Measurements from ENCODE around the gene GRK1.

GRK1 gene

DNA sequence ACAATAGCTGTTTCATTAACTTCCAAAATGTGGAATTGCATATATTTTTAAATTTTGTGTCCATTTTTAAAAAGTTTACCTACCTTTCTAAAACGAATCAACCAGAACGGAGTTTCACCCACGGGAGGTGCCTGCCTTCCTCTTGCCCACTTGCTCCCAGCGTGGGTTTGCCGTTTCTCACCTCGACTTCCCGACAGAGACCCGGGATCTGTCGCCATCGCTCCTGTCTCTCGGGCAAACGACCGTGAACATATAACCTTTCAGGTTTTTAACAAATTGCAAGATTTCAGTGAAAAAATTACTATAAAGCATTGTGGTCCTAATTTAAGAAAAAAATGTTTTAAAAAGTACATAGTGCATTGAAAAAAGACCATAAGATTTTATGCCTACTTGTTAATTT, 96.2 kb downstream of the GRK1 start:
- no peak for DNase-seq

DNA sequence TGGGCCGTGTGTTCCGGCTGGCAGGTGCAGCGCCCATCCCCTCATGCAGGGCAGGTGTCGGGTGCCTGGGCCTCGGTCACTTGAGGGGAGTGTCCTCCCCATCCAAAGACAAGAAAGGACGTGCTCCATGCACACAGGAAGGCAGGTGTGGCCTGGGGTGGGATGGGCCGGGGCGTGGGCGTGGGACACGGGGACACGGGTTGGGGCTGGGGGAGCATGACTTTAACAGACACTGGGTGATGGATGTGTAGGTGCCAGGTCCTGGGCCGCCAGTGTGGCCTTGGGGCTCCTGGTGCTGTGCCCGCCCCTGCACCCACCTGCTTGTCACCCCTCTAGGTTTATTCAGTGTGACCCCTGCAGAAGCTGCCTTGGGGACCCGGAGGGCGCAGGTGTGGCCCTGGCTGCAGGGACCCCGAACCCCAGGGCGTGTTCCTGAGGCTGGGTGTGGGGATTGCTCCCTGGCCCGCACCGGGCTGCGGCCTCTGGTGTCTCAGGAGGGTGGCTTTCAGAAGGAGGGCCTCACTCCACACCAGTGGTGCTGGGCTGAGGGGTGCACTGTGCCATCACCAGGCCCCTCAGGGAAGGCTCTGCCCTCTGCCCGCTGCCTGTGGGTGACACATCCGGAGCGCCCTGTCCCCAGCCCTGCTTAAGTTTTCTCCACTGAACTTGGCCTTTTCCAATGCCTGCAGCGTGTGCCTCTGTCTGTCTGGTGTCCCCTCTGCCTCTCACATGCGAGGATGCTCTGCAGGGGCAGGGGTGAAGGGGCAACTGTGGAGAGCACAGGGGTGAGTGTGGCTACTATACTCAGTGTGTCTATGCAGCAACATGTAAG, 97.2 kb downstream of the GRK1 start:
- no peak for DNase-seq

DNA sequence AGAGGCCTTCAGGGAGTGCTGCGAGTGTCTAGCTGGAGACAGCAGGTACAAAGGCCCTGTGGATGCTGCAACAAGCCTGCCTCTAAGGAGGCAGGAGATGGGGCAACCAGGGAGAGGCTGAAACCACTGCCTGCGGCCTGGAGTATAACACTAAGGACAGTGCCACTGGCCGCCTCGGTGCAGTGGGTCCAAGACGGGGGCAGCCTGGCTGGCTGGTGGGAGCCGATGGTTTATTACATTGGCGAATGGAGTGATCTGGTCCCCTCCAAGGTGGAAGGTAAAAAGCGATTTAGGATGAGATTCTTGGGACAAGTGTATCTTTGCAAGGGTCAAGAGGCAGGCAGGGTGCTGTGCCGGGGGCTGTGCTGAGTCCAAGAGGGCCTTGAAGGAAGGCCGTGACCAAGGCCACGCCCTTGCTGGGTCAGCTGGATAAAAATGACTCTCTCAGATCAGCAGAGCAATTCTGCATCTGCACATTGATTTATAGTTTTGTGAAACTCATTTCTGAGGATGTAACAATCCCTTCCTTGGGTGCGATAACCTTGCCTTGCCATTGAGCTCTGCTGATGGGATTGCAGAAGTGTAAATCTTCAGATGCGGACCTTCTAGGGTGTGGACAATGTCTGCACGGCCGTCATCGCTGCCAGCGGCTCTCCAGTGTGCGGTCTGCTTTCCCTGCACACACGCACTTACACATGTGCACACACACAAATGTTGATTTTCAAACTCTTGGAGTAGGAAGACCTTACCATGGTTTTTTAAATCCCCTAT, 98.0 kb downstream of the GRK1 start:
- no peak for DNase-seq

DNA sequence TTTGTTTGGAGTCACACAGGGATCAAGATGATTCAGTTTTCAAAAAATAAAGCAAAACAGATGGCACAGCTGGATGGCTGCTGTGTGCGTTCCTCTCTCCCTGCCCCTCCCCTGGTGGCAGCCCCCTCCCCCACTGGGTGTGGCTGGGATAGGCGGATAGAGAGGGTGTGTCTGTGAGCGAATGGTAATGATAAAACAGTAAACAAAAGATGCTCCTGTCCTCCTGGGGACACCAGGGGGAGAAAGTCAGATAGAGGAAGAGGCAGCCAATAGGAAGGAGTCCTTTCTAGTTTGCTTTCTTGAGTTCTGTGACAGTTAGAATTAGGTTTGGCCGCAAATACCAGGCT, 98.5 kb downstream of the GRK1 start:
- DNase-seq: peak; percentile 27

DNA sequence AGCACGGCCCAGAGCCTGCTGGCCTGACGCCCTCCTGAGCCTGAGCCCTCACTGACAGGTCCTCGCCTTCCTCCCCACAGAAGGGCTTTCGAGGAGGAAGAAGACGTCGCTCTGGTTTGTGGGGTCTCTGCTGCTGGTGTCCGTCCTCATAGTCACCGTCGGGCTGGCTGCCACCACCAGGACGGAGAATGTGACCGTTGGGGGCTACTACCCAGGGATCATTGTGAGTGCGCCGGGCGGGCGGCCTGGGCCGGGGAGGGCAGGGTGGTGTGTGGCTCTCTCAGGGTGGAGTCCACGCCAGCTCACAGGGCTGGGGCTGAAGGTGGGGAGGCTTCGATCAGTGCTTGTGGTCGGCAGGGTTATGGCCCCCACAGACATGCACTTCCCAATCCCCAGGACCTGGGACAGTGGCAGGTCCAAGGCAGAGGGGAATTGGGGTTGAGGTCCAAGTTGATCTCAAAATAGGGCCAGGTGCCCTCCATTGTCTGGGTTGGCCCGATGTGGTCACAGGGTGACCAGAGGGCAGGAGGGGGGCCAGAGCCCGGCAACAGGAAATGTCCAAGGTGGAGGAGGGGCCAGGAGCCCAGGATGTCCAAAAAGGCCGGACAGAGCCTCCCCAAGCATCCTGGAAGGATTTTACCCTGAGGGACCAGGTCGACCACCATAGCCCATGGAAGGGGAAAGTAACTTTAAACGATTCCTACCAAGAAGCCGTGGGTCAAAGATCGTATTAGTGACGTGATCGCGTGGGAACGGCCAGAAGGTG, 99.2 kb downstream of the GRK1 start:
- no peak for DNase-seq

DNA sequence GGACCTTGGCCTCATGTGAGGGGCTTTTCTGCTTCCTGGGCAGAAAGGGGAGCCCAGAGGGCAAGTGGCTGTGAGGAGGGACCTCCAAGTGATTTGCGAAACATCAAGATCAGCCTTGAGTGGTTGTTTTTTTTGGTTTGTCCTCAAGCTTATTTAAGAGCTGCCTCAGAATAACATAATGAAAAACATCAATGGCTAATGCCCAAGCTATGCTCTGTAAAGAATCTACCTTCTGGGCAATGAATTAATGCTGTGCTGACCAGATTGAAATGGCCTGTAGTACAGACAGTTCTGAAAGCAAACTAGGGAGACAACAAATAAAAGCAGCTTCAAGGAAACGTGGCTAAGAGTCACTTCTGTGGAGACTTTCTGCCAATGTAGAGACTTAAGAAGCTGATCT, 100.3 kb downstream of the GRK1 start:
- no peak for DNase-seq

DNA sequence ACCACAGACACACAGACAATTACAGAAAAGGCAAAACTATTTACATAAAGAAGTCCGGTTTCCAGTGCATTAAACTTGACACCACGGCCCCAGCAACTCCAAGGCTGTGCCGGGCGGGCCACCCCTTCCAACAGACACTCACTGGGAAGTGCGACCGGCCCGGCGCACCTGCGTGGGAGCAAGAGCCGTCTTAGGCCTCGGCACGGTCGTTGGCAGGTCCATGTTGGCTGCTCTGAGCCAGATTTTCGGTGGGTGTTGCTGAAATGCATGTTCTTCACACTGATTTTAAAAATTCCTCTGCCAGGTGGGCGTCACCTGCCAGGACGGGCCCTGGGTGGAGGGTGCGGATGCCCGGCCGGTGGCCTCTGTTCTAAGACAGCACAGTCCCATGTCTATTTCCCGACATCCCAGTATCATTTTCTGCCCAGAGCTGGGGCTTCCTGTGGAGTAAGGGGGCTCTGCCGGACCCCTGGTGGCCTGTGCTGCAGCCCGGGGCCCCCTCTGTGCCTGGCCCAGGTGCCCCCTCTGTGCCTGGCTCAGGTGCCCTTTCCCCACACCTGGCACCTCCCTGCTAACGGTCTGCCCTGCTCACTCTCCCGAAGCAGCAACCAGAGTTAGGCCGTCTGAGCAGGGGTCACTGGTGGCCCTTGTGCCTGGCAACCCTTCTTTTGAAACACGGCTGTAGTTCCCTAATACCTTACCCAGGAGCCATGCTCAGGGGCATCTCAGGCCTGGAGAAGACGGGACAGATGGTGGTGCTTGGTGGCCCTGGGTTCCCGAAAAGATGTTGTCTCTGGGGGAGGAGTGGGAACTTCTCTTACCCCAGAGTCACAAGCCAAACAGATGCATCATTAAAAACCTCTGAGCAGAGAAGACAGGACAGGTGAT, 101.2 kb downstream of the GRK1 start:
- peak; percentile 16 for DNase-seq

DNA sequence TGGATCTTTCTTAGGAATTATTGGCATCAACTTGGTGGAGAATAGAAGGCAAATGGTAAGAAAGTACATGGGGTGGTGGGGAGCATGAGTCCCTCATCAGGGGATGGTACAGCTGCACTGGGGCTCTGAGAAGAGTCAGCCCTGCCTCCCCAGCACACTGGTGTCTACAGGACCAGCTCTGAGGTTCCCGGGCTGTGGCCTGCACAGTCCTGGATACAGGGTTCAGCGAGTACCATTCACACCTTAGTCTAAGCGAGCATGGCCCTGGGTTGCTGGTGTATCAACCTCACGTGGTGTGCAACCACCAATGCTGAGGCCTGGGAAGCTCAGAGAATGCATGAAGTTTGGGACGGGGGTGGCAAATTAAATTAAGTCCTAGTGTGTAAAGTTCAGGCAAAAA, 102.1 kb downstream of the GRK1 start:
- DNase-seq: no peak

DNA sequence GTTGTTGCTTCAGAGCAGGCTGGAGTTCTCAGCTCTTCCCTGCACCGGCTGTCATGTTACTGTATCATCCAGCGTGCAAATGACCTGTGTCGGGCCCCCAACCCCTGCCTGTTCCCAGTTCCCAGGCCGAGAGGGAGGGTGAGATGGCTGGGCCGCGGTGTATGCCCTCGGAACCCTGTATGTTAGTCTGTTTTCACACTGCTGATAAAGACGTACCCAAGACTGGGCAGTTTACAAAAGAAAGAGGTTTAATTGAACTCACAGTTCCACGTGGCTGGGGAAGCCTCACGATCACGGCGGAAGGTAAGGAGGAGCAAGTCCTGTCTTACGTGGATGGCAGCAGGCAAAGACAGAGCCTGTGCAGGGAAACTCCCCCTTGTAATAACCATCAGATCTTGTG, 102.9 kb downstream of the GRK1 start:
- DNase-seq: no peak

DNA sequence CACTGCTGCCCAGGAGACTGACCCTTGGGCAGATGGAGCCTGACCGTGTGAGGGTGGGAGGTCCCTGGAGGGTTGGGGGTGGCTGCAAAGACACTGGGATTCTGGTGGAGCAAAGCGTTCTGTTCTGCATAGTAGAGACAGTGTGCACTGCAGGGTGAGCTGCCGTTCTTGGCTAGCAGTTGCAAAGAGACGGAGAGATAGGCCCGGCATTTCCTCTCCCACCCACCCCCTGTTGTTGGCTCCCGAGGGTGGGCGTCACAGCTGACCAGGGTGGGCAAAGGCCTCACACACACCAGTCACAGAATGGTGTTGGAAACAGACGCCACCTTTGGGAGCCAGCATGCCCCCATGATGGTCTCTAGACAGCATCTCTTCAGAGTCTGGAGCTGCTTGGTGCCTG, 103.4 kb downstream of the GRK1 start:
- DNase-seq: no peak

DNA sequence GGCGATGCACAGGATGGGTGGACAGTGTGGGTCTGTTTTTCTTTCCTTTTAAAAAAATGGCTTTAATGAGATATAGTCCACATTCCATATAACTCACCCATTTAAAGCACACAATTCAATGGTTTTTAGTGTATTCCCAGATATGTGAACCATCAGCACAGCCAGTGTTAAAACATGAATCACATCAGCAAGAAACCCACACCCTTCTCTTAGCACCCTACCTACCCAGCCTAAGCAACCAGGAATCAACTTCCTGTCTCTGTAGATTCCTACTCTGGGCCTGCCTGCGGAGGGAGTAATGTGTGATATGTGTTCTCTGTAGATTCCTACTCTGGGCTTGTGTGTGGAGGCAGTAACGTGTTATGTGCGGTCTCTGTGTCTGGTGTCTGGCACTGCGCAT, 103.9 kb downstream of the GRK1 start:
- no peak for DNase-seq

DNA sequence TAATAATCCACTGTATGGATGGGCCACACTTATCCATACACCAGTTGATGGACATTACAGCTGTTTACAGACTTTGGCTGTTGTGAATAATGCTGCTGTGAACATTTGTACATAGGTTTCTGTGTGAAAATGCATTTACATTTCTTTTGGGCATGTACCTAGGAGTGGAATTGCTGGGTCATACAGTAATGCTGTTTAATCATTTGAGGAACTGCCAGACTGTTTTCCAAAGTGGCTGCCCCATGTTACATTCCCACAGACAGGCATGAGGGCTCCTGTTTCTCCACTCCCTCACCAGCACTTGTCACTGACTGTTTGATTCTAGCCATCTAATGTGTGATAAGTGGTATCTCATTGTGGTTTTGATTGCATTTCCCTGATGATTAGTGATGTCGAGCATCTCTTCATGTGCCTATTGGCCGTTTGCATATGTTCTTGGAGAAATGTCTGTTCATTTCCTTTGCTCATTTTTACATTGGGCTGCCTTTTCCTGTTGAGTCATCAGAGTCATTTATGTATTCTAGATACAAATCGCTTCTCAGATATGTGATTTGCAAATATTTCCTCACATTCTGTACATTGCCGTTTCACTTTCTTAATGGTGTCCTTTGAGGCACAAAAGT, 104.8 kb downstream of the GRK1 start:
- no peak for DNase-seq

DNA sequence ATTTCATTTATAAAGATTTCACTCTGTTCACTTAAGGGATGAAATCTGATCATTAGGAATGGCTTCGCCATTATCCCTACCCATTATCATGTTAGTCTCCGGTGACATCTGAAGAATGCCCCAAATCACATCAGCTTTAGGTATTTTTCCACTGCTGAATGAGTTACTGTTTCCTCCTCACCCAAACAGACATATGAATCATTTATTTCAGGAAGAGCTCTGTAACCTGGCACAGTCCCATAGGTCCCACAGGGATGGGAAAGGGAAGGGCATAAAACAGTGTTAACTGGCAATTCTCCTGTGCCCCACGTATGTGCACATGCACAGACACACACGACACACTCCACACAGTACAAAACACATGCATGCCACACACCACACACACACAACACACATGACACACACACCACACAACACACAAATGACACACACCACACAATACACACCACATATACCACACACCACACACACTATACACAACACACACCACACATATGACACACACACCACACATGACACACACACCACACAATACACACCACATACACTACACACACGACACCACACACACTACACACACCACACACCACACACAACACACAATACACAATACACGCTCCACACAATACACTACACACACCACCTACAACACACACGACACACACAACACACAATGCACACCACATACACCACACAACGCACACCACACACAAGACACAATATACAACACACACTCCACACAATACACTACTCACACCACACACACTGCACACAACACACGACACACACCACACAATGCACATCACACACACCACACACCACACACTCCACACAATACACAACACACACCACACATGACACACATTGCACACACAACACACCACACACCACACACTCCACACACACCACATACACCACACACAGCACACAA, 107.4 kb downstream of the GRK1 start:
- DNase-seq: no peak

DNA sequence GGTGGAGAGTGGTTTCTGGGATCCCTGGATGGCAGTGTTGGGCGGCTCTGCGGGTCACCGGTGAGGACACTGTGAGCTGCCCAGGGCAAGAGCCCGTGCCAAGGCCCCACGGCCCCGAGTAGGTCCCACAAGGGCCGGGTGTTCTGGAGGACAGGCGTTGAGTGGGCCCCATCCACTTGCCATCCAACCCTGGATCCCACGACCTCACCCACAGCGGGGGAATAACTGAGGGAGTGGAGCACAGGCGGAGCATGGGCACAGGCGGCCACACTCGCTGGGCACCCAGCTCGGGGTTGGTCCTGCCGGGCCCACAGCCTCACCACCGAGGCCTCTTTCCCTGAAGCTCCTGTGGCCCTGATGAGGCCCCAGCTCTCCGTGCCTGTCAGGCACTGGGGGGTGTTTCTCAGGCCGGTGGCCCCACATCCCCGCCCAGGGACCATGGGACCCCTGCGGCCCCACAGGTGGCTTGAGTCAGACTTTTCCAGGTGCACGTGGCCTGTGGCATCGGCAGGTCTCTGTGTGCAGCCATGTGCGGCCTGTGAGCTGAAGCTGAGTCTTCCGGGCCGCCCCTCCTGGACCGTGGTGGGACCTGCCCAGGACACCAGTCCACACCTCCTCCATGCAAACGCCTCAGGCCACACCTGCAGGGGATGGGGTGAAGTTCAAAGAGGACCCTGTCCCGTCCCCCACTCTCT, 108.6 kb downstream of the GRK1 start:
- DNase-seq: no peak

DNA sequence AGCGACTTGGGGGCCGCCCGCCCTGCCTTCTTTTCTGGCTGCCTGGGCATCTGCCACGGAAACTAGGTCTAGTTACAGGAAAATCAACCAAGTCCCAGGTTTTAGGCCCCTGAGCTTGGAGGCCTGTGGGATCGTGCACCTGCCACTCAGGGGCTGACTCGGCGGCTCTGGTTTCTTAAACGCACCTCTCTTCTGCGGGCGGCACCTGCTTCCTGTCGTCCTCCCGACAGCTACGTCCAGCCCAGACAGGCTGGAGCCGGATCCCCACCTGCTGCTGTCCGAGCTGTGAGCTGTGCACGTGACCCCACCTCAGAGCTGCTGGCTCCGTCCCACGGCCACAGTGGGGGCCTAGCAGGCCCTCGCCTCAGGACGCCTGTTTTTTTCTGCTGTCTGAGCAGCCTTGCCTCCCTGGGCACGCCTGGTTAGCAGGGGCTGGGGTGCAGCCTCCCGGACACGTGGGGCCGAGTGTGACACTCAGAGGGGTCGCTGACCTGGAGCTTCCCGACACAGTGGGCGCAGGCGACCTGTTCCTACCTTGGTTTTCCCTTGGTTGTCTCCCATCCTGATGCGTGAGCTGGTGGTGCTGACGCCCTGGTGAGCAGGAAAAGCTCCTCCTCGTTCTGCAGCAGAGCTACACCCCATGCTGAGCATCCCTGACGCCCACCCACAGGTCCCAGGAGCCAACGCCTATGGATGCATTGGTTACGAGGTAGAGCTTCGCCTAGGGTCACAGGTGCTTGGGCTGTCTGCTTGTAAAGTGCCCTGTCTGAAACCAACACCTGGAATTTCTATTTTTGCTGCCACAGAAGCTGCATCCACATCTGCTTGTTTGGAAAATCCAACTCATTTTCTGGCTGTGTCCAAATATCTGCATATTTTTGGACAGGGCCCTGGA, 109.5 kb downstream of the GRK1 start:
- peak; percentile 53 for DNase-seq

DNA sequence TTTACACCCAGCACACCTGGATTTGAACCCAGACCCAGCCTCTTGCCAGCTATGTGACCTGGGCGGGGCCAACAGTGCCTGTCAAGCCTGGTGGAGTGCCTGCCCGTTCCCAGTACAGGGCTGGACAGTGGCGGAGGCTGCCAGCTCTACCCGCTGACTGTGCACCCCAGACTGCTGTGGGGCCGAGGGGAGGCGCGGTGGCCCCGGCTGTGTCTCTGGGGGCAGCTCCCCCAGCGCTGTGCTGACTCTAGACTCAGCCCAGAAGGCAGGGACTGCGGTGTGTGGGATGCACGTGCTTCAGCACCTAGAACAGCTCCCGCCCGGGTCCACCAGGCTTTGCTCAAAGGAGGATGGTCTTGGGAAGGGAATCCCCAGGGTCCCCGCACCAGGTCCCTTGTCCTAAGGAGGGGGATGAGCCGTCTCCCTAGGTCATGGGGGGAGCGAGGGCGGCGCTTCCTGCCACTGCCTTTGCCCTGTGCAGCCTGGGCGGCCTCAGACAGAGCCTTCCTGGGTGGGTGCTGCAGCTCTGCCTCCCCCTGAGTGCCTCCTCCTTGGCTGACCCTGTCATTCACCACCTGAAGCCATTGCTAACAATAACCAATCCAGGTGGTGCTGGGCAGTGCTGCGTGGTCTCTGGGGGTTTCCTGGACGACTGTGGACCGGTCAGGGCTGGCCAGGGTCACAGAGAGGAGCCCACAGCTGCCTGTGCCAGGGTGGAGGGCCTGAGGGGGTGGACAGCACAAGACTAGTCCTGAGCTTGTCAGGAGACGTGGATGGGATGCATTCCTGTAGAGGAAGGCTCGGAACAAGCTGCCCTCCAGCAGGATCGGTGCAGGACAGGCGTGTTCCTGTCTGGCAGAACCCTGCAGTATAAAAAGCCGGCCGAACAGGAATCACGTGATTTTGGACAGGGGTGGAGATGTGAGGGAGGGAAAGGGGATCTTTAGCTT, 110.6 kb downstream of the GRK1 start:
- no peak for DNase-seq

DNA sequence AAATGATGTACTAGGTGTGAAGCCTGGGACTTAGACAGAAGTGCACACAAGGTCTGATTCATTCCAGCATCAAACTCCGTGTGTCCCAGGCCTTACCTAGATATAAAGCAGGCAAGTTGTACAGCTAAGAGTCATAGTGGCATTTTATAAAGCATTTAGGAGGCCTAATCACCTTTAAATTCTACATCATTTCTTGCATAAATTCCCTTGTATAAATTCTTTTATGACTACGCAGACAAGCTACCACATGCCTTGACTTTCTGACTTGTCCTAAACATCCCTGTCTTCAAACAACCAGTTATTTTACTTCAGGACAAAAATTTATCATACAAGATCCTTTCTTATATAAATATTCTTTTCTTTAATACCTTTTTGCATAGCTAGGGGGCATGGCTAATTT, 114.6 kb downstream of the GRK1 start:
- DNase-seq: no peak

DNA sequence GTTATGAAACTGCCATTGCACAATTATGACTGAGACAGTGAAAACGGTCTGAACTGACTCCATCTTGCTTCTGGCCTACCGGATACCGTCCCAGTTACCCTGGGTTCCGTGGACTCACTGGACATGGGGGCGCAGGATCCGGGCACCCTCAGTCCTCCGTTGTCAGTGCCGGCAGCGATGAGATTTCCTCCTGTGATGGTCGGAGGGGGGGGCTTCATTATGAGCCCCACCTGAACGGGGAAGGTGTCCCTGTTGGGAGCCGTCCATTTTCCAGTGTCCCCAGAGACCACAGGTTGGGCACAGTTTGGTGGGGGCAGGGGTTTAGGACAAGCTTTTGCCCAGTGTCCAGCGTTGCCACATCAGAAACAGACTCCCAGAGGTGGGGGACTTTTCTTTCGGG, 115.5 kb downstream of the GRK1 start:
- DNase-seq: no peak

Measured in NCI-H526 treated with DMSO at 0.1 percent for 48 hours (cell line).